GM18951 (cell line): ENCODE results near the gene WWTR1.

Source experiments
- POLR2A ChIP-seq: IDR thresholded peaks from 4 replicates; pipeline ENCODE4 v1.6.1; 2011; ENCODE audit warnings: mild to moderate bottlenecking; ENCODE audit not compliant: insufficient read length, insufficient read depth; ENCODE audit errors: extremely low read depth
- in situ Hi-C: fragments of 300-500 bp; cut with MboI; formaldehyde crosslinking; loops from one replicate; pipeline ENCODE4 v1.12.0; 2022; ENCODE audit warnings: low sequenced_read_pairs, mixed read lengths, inconsistent platforms; ENCODE audit not compliant: unreplicated experiment

WWTR1 gene

DNA sequence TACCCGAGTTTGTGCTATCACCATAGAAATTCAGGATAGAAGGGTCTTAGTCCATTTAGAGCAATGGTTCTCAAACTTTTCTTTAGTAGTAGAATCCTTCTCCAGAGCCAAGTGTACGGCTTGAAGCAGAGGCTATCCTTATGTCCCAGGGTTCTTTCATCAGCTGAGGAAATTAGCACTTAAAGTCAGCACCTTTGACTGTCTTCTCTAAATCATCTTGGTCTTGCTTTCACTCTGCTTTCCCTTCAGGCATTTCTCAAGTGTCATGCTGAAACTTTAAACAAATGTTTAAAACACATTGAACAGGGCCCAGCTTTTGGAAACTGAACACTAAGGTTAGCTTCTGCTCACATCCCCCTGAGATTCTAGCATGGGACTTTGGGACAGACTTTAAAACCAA is 105.1 kb downstream of the WWTR1 start:
- TF ChIP-seq POLR2A, result no peak
- in situ Hi-C loops, result loop anchor here (25.0 kb wide), 1 partner anchor 160 kb away; no protein-coding TSS in a partner anchor

DNA sequence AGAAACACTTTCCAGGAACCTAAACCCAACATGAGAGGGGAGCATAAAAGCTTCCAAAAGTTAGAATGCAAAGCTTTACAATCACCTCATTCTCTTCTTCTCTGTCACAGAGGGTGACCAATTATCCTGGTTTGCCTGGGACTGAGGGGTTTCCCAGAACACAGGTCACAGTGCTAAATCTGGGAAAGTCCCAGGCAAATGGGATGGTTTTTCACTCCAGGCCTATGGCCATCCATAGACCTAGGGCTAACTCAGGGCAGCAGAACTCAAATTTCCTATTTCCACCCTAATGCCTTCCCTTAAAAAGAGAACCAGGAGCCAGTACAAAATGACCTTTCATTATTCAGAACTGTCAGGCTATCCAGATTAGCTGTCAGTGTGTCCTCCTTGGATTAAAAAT is 106.3 kb downstream of the WWTR1 start:
- no peak for TF ChIP-seq POLR2A
- in situ Hi-C loops, result loop anchor here (25.0 kb wide), 1 partner anchor 161 kb away; no protein-coding TSS in a partner anchor

DNA sequence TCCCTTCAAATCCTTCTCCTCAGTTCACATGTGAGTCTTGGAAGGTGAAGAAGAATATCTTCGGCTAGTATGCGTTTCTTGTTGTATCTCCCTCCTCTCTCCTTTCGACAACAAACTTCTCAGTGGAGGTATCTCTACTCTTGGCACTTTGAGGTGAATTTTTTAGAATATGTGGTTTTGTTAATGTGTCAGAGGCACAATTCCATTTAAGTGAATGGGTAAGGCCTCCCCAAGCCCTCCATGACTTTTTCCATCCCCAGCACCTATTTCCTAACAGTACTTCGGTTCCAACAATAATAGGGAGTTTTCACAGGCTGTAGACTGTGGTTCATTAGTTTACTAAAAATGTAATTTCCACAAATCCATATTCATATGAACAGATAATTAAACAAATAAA is 109.2 kb downstream of the WWTR1 start:
- in situ Hi-C loops, result no loop called here
- no peak for TF ChIP-seq POLR2A

DNA sequence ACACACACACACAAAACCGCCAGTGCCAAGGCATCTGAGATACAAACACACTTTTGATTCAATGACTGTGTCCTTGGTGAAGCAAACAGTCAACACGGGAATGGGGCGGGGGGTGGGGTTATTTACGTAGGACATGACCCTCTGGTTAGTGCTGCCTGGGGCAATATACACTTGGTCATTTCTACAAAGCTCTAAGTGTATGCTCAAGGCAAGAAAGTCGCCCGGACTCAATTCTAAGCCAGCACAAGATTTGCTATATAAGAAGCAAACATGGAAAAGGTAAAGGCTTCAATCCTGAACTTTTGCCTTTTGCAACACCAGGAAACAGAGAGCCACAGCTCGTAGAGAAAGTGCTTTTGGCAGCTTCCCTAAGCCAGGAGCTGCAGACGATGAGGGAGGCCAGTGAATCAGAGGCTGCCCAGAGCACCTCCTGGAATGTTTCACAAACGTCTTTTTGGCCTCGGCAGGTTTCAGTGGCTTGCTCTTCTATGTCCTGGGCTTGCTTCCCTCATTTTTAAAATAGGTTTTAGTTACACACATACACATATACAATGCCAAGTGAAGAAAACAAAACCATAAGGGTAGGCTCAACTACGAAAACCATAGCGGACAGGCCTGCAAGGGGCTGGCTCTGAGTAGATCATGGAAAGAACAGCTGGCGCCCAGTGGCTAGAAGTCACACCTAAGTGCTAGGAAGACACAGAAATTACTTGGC is 109.7 kb downstream of the WWTR1 start:
- no peak for TF ChIP-seq POLR2A
- in situ Hi-C loops, result no loop called here

DNA sequence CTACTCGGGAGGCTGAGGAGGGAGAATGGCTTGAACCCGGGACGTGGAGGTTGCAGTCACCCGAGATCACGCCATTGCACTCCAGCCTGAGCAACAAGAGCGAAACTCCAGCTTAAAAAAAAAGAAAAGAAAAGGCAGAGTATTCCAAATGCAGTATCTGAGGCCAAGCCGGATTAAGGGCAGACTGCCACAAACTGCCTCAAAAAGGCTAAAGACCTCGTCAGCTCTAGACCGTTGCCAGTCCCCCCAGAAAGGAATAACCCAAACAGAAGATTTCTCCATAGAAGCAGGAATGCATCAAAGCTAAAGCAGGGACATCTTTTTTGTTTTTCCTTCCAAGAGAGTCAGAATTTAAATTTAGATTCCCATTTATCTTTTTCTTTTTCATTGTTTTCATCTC is 110.4 kb downstream of the WWTR1 start:
- in situ Hi-C loops, result no loop called here
- TF ChIP-seq POLR2A, result no peak

DNA sequence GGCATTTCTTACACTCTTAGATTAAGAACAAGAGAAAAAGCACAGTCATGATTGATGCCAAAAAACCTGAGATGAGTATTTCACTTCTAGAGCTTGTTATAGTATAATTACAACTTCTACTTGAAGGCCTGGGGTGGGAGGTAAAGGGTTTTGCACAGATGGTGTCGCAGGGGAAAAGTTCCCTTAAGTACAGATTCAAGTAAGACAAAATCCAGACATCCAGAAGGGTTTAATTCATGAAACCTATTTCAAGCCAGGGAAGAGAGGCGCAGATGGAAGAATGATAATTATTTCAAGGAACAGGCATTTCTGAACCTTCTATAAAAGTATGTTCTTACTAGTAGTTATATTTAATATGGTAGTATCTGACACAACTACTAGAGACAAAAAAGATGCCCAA is 112.8 kb downstream of the WWTR1 start:
- TF ChIP-seq POLR2A, result no peak
- in situ Hi-C loops, result no loop called here

DNA sequence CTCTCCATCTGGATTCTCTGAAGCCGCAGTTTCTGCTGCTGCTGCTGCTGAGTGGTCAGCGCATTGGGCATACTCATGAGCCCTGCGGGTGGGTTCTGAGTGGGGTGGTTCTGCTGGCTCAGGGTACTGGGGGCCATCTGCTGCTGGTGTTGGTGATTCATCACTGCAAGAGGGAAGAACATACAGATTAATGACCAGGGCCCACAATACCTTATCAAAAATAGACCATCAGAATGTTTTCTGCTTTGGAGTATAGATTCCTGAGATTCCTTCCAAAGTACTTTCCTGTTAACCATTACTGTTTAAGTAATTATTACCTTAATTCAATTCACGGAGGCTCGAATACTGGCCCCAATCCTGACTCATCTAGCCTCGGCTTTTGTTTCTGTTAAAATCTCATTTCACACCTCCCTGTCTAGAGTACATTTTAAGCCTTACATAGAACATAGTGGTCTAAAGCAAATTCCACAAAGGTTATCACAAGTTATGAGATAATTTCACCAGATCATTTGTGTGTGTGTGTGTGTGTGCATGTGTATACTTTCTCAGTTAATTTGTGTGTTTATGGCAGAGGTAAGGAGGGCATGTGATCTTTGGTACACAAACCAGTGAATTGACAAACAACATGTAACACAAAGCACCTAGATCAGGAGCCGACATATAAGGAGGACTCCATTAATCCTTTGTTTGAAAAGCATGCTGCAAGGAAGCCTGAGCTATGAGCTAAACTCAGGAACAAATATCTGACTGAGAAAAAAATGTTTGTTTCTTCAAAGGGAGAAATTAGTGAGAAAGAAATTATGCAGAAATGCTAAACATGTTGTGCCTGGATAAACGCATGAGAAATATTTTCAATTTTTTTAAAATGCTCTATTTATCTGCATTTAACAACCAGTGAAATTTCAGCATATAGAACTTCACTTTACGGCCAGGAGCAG is 115.2 kb downstream of the WWTR1 start:
- no peak for TF ChIP-seq POLR2A
- in situ Hi-C loops, result no loop called here

DNA sequence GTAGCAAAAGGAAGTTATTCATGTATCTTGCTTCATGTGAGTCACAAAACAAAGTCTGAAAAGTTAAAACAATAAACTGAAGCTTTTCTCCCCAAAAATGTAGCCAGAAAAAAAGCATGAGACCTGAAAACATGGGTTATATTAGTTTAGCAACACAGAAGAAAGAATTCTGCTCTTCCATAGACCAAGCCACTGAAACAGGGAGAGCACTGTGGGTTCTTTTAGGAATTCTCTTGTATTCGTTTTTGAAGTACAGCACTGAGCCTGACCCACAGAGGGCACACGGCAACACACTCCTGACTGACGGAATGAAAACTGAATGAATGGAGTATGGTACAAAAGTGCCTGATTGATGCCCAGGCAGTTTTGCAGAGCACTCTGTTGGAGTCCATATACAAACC is 116.7 kb downstream of the WWTR1 start:
- no peak for TF ChIP-seq POLR2A
- in situ Hi-C loops, result no loop called here

DNA sequence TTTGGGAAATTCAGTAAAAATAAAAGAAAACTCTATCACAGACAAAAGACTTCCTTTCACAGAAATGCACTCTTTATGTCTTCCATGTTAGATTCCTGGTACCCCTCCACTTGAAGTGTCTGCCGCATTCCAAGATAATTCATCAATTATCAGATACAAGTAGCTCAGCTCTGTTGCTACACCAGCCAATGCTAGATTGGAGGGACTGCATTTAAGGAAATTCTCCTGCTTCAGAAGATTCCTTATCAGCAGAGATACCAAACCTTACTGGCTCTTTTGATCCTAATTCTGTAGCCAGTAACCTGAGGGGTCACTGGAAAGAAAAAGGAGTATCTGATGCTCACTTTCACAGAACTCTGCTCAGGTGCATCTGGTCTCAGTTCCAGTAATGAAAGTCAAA is 119.5 kb downstream of the WWTR1 start:
- TF ChIP-seq POLR2A, result no peak
- in situ Hi-C loops, result no loop called here

DNA sequence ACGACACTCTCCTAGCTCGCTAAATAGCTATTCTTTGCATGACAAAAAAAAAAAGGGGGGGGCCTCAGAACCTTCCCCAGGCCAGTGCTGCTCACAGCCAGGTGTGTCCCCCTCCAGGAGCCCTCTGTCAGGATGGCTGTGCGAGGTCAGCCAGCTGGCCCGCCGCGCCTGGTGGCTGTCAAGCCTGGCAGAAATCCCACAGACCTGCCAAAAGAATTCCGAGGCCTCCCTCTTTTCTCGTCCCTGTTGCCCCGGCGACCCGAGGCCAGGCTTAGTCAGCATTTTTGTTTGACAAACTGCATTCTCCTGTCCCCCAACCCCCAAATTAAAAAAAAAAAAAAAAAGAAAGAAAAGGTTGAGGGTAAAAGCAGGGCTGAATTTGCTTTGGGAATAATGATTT is 121.4 kb downstream of the WWTR1 start:
- in situ Hi-C loops, result no loop called here
- TF ChIP-seq POLR2A, result no peak

DNA sequence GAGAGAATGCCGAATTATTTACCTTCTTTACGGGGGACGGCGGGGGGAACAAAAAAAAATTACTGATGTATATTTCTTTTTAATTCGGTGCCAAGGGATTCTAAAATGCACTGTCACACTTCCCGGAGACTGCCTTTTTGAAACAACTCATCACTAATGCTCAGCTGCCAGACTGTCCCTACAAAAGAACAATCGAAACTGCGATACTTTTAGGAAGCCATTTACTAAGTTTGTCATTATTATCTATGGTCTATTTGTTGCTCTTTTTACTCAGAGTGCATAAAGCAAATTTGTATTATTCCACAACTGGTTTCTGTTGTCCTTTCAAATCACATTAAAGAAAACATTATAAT is 122.5 kb downstream of the WWTR1 start:
- no peak for TF ChIP-seq POLR2A
- in situ Hi-C loops, result no loop called here

DNA sequence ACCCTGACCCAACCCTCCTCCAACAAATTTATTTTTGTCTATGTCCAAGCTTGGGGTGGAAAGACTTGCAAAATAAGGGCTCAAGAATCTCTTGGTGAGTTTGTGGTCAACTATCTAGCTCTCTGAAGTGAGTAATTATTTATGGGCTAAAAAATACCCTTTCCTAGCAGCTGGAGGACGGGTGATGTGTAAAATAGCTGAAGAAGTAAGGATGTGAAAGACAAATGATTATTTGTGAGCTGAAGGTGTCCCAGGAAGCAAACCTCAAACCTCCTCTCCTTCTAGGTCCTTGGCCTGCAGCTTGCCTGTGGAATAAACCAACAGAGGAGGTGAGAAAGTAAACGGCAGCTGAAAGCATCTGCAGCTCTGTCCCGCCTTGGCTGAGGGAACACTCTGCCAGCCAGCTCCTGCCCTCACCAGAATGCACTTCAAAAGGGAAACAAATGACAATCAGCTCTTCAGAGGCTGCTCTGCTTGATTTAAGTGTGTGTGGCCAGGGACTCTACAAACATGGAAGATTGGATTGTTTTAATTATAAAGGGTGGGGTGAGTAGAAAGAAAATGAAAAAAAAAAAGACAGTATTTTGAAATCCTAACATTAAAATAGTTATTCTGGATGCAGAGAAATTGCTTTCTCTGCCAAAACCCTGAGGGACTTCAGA is 123.0 kb downstream of the WWTR1 start:
- in situ Hi-C loops, result no loop called here
- no peak for TF ChIP-seq POLR2A

DNA sequence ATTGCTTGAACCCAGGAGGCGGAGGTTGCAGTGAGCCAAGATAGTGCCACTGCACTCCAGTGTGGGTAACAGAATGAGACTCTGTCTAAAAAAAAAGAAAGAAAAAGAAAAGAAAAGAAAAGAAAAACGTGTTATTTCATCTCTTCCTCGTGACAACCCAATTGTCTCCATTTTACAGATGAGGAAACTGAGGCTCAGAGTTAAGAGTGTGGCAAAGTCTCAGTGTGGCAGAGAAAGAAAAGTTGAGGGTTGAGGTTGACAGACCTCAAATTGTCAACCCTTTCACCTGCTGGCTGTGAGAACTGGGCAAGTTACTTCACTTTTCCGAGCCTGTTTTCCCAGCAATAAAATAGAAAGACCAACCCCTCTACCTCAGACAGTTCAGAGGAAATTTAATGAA is 123.7 kb downstream of the WWTR1 start:
- in situ Hi-C loops, result no loop called here
- no peak for TF ChIP-seq POLR2A
